Calu3 (cell line): ENCODE results near the gene DRC1. TPM values are rescaled to one million over a fixed set of nuclear protein-coding genes. Genes with fewer than 3 reads are reported as not detected.
A peak's percentile ranks its signal among the peaks of the same experiment; 100 is the strongest.

ENCODE experiments used
- BruUV-seq: library from RNA; stranded (reverse); fragments of 400-500 nt; replicated peaks from 2 replicates; lab custom pipeline; 2021; lab: Mats Ljungman, UMichigan
- CTCF ChIA-PET: fragments of 300-600 bp; sonication (Branson Sonifier 250); formaldehyde crosslinking; loops from one replicate; lab custom pipeline; 2022; ENCODE audit warnings: antibody characterized with exemption; lab: Charles Lee
- DNase-seq: peaks from one replicate; pipeline ENCODE4 v3.0.0; 2022
- H3K27ac Mint-ChIP-seq: one replicate; pipeline ENCODE4 v1.8.0; 2022; ENCODE audit warnings: mixed read lengths; ENCODE audit not compliant: unreplicated experiment
- H3K27me3 Mint-ChIP-seq: one replicate; pipeline ENCODE4 v1.8.0; 2022; ENCODE audit warnings: mixed read lengths; ENCODE audit not compliant: unreplicated experiment
- H3K36me3 Mint-ChIP-seq: one replicate; pipeline ENCODE4 v1.8.0; 2022; ENCODE audit warnings: mild to moderate bottlenecking, moderate library complexity, mixed read lengths; ENCODE audit not compliant: insufficient read depth, unreplicated experiment
- H3K4me1 Mint-ChIP-seq: one replicate; pipeline ENCODE4 v1.8.0; 2022; ENCODE audit warnings: mild to moderate bottlenecking, low read depth, mixed read lengths; ENCODE audit not compliant: unreplicated experiment
- H3K4me3 Mint-ChIP-seq: one replicate; pipeline ENCODE4 v1.8.0; 2022; ENCODE audit warnings: mild to moderate bottlenecking, low read depth, moderate library complexity, mixed read lengths; ENCODE audit not compliant: unreplicated experiment
- H3K9me3 Mint-ChIP-seq: one replicate; pipeline ENCODE4 v1.8.0; 2022; ENCODE audit warnings: low read depth, mixed read lengths; ENCODE audit not compliant: unreplicated experiment
- CTCF ChIP-seq: fragments of 200-600 bp; IDR thresholded peaks from one replicate; pipeline ENCODE4 v1.8.0; 2022; ENCODE audit warnings: antibody characterized with exemption; ENCODE audit not compliant: unreplicated experiment
- intact Hi-C: fragments of 100-400 bp; cut with micrococcal nuclease; formaldehyde crosslinking; loops from one replicate; pipeline ENCODE4 v1.10.0; 2022; ENCODE audit not compliant: unreplicated experiment
- total RNA-seq: library from RNA; stranded (reverse); gene quantifications from 2 replicates; pipeline ENCODE4 v1.2.3, GENCODE V29; 2022

The DRC1 gene
- total RNA-seq, 1 experiment from 2014 or later = not detected

GRCh38 chr2:26376799-26377198 is 24.9 kb upstream of the DRC1 start:
- Mint-ChIP-seq H3K9me3 (no peaks in the 10 kb centered on the region), H3K4me1 (no peaks in the 10 kb centered on the region), H3K27me3 (no peaks in the 10 kb centered on the region), H3K36me3 (peaks cover 30% of the 10 kb centered on the region), H3K4me3 (no peak overlapping the region), H3K27ac (no peak overlapping the region)
- intact Hi-C loops = no loop called here
- CTCF ChIA-PET = no interaction called here
- no peak for TF ChIP-seq CTCF
- no peak for DNase-seq
- no TSS peak for BruUV-seq

- no peaks in the 10 kb centered on the region for H3K27me3 Mint-ChIP-seq
- peaks cover 30% of the 10 kb centered on the region for H3K36me3 Mint-ChIP-seq
- CTCF ChIA-PET = no interaction called here
- H3K27ac Mint-ChIP-seq = no peak overlapping the region
- no peaks in the 10 kb centered on the region for H3K9me3 Mint-ChIP-seq
- no peaks in the 10 kb centered on the region for H3K4me1 Mint-ChIP-seq
- no peak for TF ChIP-seq CTCF
- H3K4me3 Mint-ChIP-seq = no peak overlapping the region
- no TSS peak for BruUV-seq
- DNase-seq = no peak
- intact Hi-C loops = no loop called here
Observed at GRCh38 chr2:26380281-26380680, 21.4 kb upstream of the DRC1 start.

- no TSS peak for BruUV-seq
- Mint-ChIP-seq H3K27me3 (no peaks in the 10 kb centered on the region), H3K9me3 (no peaks in the 10 kb centered on the region), H3K4me3 (no peak overlapping the region), H3K36me3 (peaks cover 32% of the 10 kb centered on the region), H3K27ac (peak overlapping the region; percentile 52), H3K4me1 (no peaks in the 10 kb centered on the region)
- CTCF ChIA-PET = no interaction called here
- no peak for DNase-seq
- intact Hi-C loops = no loop called here
- TF ChIP-seq CTCF = no peak
Observed at GRCh38 chr2:26382564-26382963, 19.2 kb upstream of the DRC1 start.

- CTCF ChIA-PET = interaction anchor here (1.1 kb wide), 1 partner anchor 36 kb away, joined by 3 read pairs; no protein-coding TSS in a partner anchor
- DNase-seq = no peak
- intact Hi-C loops = no loop called here
Observed at GRCh38 chr2:26384183-26384582, 17.5 kb upstream of the DRC1 start.

More at GRCh38 chr2:26384183-26384582, 17.5 kb upstream of the DRC1 start:
- no peak for TF ChIP-seq CTCF
- H3K36me3 Mint-ChIP-seq = peaks cover 23% of the 10 kb centered on the region
- no peaks in the 10 kb centered on the region for H3K27me3 Mint-ChIP-seq
- no peak overlapping the region for H3K27ac Mint-ChIP-seq
- H3K9me3 Mint-ChIP-seq = no peaks in the 10 kb centered on the region
- H3K4me1 Mint-ChIP-seq = no peaks in the 10 kb centered on the region
- H3K4me3 Mint-ChIP-seq = no peak overlapping the region
- no TSS peak for BruUV-seq
